CD4-positive, alpha-beta memory T cell (primary cell): ENCODE measurements around the gene ERRFI1. TPM values are rescaled to one million over a fixed set of nuclear protein-coding genes. Genes with fewer than 3 reads are reported as not detected.

Experiments
- CTCF ChIA-PET: fragments of 350-600 bp; sonication (Branson Sonifier 250); formaldehyde crosslinking; loops from one replicate; lab custom pipeline; 2021; ENCODE audit warnings: inconsistent platforms; ENCODE audit not compliant: partially characterized antibody; lab: Charles Lee
- POLR2A ChIA-PET: fragments of 350-600 bp; sonication (Branson Sonifier 250); formaldehyde crosslinking; loops from one replicate; lab custom pipeline; 2021; ENCODE audit not compliant: partially characterized antibody; lab: Charles Lee
- DNase-seq, 5 donors: peaks; one replicate each; pipeline versions ENCODE4 v3.0.0 to v3.0.0-alpha.2; 2020 to 2022; ENCODE audit warnings: mixed read lengths in 1 of 5
- H3K27ac ChIP-seq: one replicate; pipeline ENCODE4 v1.7.0; 2013; ENCODE audit warnings: low read depth, low read length
- H3K27me3 ChIP-seq: 2 replicates; pipeline ENCODE4 v1.7.0; 2013; ENCODE audit warnings: mild to moderate bottlenecking, low read length, moderate library complexity; ENCODE audit not compliant: insufficient read depth
- H3K36me3 ChIP-seq: 2 replicates; pipeline ENCODE4 v1.7.0; 2013; ENCODE audit warnings: mild to moderate bottlenecking, low read length, moderate library complexity; ENCODE audit not compliant: insufficient read depth
- H3K4me1 ChIP-seq: 2 replicates; pipeline ENCODE4 v1.7.0; 2013; ENCODE audit warnings: mild to moderate bottlenecking, low read length, moderate library complexity; ENCODE audit not compliant: insufficient read depth
- H3K4me3 ChIP-seq, 2 donors: one replicate each; pipeline ENCODE4 v1.7.0; 2013; ENCODE audit warnings: low read length in 2 of 2, mild to moderate bottlenecking in 1 of 2
- H3K9me3 ChIP-seq, 2 donors: one replicate each; pipeline ENCODE4 v1.7.0; 2013; ENCODE audit warnings: low read length in 2 of 2, control low read depth in 1 of 2; ENCODE audit not compliant: control insufficient read depth in 1 of 2
- H3K27ac Mint-ChIP-seq, 7 donors: one replicate each; pipeline ENCODE4 v1.8.0; 2020 to 2021; ENCODE audit warnings: mixed read lengths in 7 of 7, mild to moderate bottlenecking in 6 of 7, inconsistent platforms in 3 of 7, moderate library complexity in 3 of 7
- H3K27me3 Mint-ChIP-seq, 2 donors: one replicate each; pipeline ENCODE4 v1.8.0; 2020 to 2021; ENCODE audit warnings: mixed read lengths in 2 of 2
- H3K36me3 Mint-ChIP-seq, 2 donors: one replicate each; pipeline ENCODE4 v1.8.0; 2020 to 2021; ENCODE audit warnings: mixed read lengths in 2 of 2, inconsistent platforms in 1 of 2, mild to moderate bottlenecking in 1 of 2
- H3K4me1 Mint-ChIP-seq, 4 donors: one replicate each; pipeline ENCODE4 v1.8.0; 2020 to 2021; ENCODE audit warnings: mixed read lengths in 4 of 4, mild to moderate bottlenecking in 1 of 4
- H3K4me3 Mint-ChIP-seq, 8 donors: one replicate each; pipeline ENCODE4 v1.8.0; 2020 to 2021; ENCODE audit warnings: mixed read lengths in 8 of 8, mild to moderate bottlenecking in 7 of 8, moderate library complexity in 6 of 8, inconsistent platforms in 3 of 8
- H3K9me3 Mint-ChIP-seq, 8 donors: one replicate each; pipeline ENCODE4 v1.8.0; 2020 to 2021; ENCODE audit warnings: mixed read lengths in 8 of 8, mild to moderate bottlenecking in 5 of 8, inconsistent platforms in 3 of 8, moderate library complexity in 1 of 8
- intact Hi-C: fragments of 100-400 bp; cut with micrococcal nuclease; formaldehyde crosslinking; loops from one replicate; pipeline ENCODE4 v1.15.1; 2023
- polyA plus RNA-seq, 2 donors: library from polyadenylated mRNA; unstranded; fragments of 300-500 nt; fragmentation: Illumina TruSeq; gene quantifications; one replicate each; pipeline ENCODE4 v1.2.3, GENCODE V29; 2021
- total RNA-seq, 2 experiments: library from RNA; stranded (reverse); gene quantifications; one replicate each; pipeline ENCODE4 v1.2.3, GENCODE V29; 2021

The ERRFI1 gene
- total and polyA plus RNA-seq, 4 experiments from 2014 or later = 0.18 to 1.0 (median 0.88) TPM

GRCh38 chr1:8002921-8003320 lies 23.2 kb downstream of the ERRFI1 start:
- H3K9me3 Mint-ChIP-seq = no peaks in the 10 kb centered on the region
- Histone ChIP-seq H3K36me3 (no peaks in the 10 kb centered on the region), H3K27me3 (no peaks in the 10 kb centered on the region), H3K4me1 (no peaks in the 10 kb centered on the region), H3K4me3 (no peak overlapping the region), H3K9me3 (no peaks in the 10 kb centered on the region), H3K27ac (no peak overlapping the region)
- peaks cover 0 to 9% of the 10 kb centered on the region in 2 donors for H3K36me3 Mint-ChIP-seq
- H3K4me1 Mint-ChIP-seq = no peaks in the 10 kb centered on the region
- DNase-seq = no peak
- H3K27ac Mint-ChIP-seq = no peak overlapping the region
- intact Hi-C loops = no loop called here
- no peak overlapping the region for H3K4me3 Mint-ChIP-seq
- H3K27me3 Mint-ChIP-seq = no peaks in the 10 kb centered on the region
- ChIA-PET CTCF (no interaction called here), POLR2A (no interaction called here)

GRCh38 chr1:8002329-8002910 lies 23.7 kb downstream of the ERRFI1 start:
- Histone ChIP-seq H3K36me3 (no peaks in the 10 kb centered on the region), H3K27me3 (no peaks in the 10 kb centered on the region), H3K4me3 (no peak overlapping the region), H3K4me1 (no peaks in the 10 kb centered on the region), H3K9me3 (no peaks in the 10 kb centered on the region), H3K27ac (no peak overlapping the region)
- ChIA-PET CTCF (no interaction called here), POLR2A (no interaction called here)
- Mint-ChIP-seq H3K27me3 (no peaks in the 10 kb centered on the region), H3K27ac (no peak overlapping the region), H3K4me1 (no peaks in the 10 kb centered on the region), H3K4me3 (no peak overlapping the region), H3K36me3 (peaks cover 0 to 11% of the 10 kb centered on the region in 2 donors), H3K9me3 (no peaks in the 10 kb centered on the region)
- no peak for DNase-seq
- intact Hi-C loops = no loop called here

GRCh38 chr1:7995437-7995836 lies 30.7 kb downstream of the ERRFI1 start:
- H3K27ac Mint-ChIP-seq = no peak overlapping the region

GRCh38 chr1:7994827-7995226 lies 31.3 kb downstream of the ERRFI1 start:
- ChIA-PET CTCF (no interaction called here), POLR2A (no interaction called here)
- H3K4me1 ChIP-seq = no peaks in the 10 kb centered on the region
- no peak for DNase-seq
- no peaks in the 10 kb centered on the region for H3K9me3 ChIP-seq
- H3K27me3 ChIP-seq = no peaks in the 10 kb centered on the region
- H3K4me3 ChIP-seq = no peak overlapping the region
- H3K36me3 ChIP-seq = peaks cover 3% of the 10 kb centered on the region
- intact Hi-C loops = no loop called here
- H3K27ac ChIP-seq = no peak overlapping the region
- H3K4me3 Mint-ChIP-seq = no peak overlapping the region
- peaks cover 6 to 13% of the 10 kb centered on the region in 2 donors for H3K36me3 Mint-ChIP-seq
- no peaks in the 10 kb centered on the region for H3K4me1 Mint-ChIP-seq
- H3K27me3 Mint-ChIP-seq = no peaks in the 10 kb centered on the region
- no peak overlapping the region for H3K27ac Mint-ChIP-seq
- H3K9me3 Mint-ChIP-seq = no peaks in the 10 kb centered on the region

More at GRCh38 chr1:7995437-7995836, 30.7 kb downstream of the ERRFI1 start:
- no peak overlapping the region for H3K27ac ChIP-seq
- Mint-ChIP-seq H3K4me1 (no peaks in the 10 kb centered on the region), H3K4me3 (no peak overlapping the region), H3K27me3 (no peaks in the 10 kb centered on the region), H3K36me3 (peaks cover 4 to 7% of the 10 kb centered on the region in 2 donors), H3K9me3 (no peaks in the 10 kb centered on the region)
- H3K27me3 ChIP-seq = no peaks in the 10 kb centered on the region
- ChIA-PET POLR2A (no interaction called here), CTCF (no interaction called here)
- DNase-seq = no peak
- intact Hi-C loops = no loop called here
- H3K4me3 ChIP-seq = no peak overlapping the region
- no peaks in the 10 kb centered on the region for H3K4me1 ChIP-seq
- no peaks in the 10 kb centered on the region for H3K9me3 ChIP-seq
- H3K36me3 ChIP-seq = no peaks in the 10 kb centered on the region

- CTCF ChIA-PET = interaction anchor here (1.1 kb wide), 1 partner anchor 13 kb away, joined by 4 read pairs; no protein-coding TSS in a partner anchor
- intact Hi-C loops = no loop called here
- H3K27me3 ChIP-seq = no peaks in the 10 kb centered on the region
- POLR2A ChIA-PET = no interaction called here
- Mint-ChIP-seq H3K27ac (peak overlapping the region in 1 of 7 donors; percentile 66), H3K36me3 (peaks cover 8 to 17% of the 10 kb centered on the region in 2 donors), H3K4me1 (no peaks in the 10 kb centered on the region), H3K27me3 (no peaks in the 10 kb centered on the region), H3K4me3 (no peak overlapping the region), H3K9me3 (no peaks in the 10 kb centered on the region)
- DNase-seq = no peak
- H3K9me3 ChIP-seq = no peaks in the 10 kb centered on the region
- no peak overlapping the region for H3K4me3 ChIP-seq
- no peak overlapping the region for H3K27ac ChIP-seq
- H3K4me1 ChIP-seq = no peaks in the 10 kb centered on the region
- H3K36me3 ChIP-seq = peaks cover 4% of the 10 kb centered on the region
These were observed 32.3 kb downstream of the ERRFI1 start for GRCh38 chr1:7993593-7994479.

- ChIA-PET CTCF (interaction anchor here (1.1 kb wide), 1 partner anchor 12 kb away, joined by 4 read pairs; no protein-coding TSS in a partner anchor), POLR2A (no interaction called here)
- DNase-seq = no peak
- no peaks in the 10 kb centered on the region for H3K27me3 ChIP-seq
- peaks cover 4% of the 10 kb centered on the region for H3K36me3 ChIP-seq
- no peak overlapping the region for H3K27ac ChIP-seq
- no peaks in the 10 kb centered on the region for H3K9me3 Mint-ChIP-seq
- no peak overlapping the region for H3K4me3 Mint-ChIP-seq
- no peak overlapping the region for H3K4me3 ChIP-seq
- no peaks in the 10 kb centered on the region for H3K4me1 ChIP-seq
- no peaks in the 10 kb centered on the region for H3K4me1 Mint-ChIP-seq
- no peaks in the 10 kb centered on the region for H3K9me3 ChIP-seq
- no peak overlapping the region for H3K27ac Mint-ChIP-seq
- intact Hi-C loops = no loop called here
- H3K27me3 Mint-ChIP-seq = no peaks in the 10 kb centered on the region
- H3K36me3 Mint-ChIP-seq = peaks cover 9 to 16% of the 10 kb centered on the region in 2 donors
These were observed 33.2 kb downstream of the ERRFI1 start for GRCh38 chr1:7992885-7993284.

- H3K4me1 Mint-ChIP-seq = no peaks in the 10 kb centered on the region
- no peaks in the 10 kb centered on the region for H3K9me3 Mint-ChIP-seq
- no peak overlapping the region for H3K4me3 ChIP-seq
- no peak overlapping the region for H3K27ac Mint-ChIP-seq
- peaks cover 4% of the 10 kb centered on the region for H3K36me3 ChIP-seq
- POLR2A ChIA-PET = no interaction called here
- H3K27me3 ChIP-seq = no peaks in the 10 kb centered on the region
- no peak overlapping the region for H3K27ac ChIP-seq
- no peaks in the 10 kb centered on the region for H3K4me1 ChIP-seq
- CTCF ChIA-PET = no interaction called here
- H3K9me3 ChIP-seq = no peaks in the 10 kb centered on the region
- no peaks in the 10 kb centered on the region for H3K27me3 Mint-ChIP-seq
- H3K4me3 Mint-ChIP-seq = no peak overlapping the region
- intact Hi-C loops = no loop called here
- H3K36me3 Mint-ChIP-seq = peaks cover 14 to 18% of the 10 kb centered on the region in 2 donors
- no peak for DNase-seq
These were observed 34.3 kb downstream of the ERRFI1 start for GRCh38 chr1:7991504-7992440.
